ENCODE measurements around the gene TMEM80. TPM values are rescaled to one million over a fixed set of nuclear protein-coding genes. Genes with fewer than 3 reads are reported as not detected.

Gene TMEM80
- total RNA-seq, 1 donor = 9.4 TPM

GRCh38 chr11:699116-699508 is 3.5 kb downstream of the TMEM80 start:
- no peak for DNase-seq (ENCODE audit: low read depth)
- H3K4me3 ChIP-seq (ENCODE audit: low read depth, low read length) = no peak overlapping the region
- TF ChIP-seq CTCF (IDR thresholded peaks at IDR 0.05; ENCODE audit: insufficient read depth, low read length) = no peak

GRCh38 chr11:699753-700152 is 4.1 kb downstream of the TMEM80 start:
- no peak overlapping the region for H3K4me3 ChIP-seq (ENCODE audit: low read depth, low read length)
- TF ChIP-seq CTCF (IDR thresholded peaks at IDR 0.05; ENCODE audit: insufficient read depth, low read length) = no peak
- DNase-seq (ENCODE audit: low read depth) = no peak

- DNase-seq (ENCODE audit: low read depth) = no peak
- no peak for TF ChIP-seq CTCF (IDR thresholded peaks at IDR 0.05; ENCODE audit: insufficient read depth, low read length)
Measured at GRCh38 chr11:701741-702461, 6.3 kb downstream of the TMEM80 start.

GRCh38 chr11:702462-703461 is 7.1 kb downstream of the TMEM80 start:
- H3K4me3 ChIP-seq (ENCODE audit: low read depth, low read length) = no peak overlapping the region
- no peak for TF ChIP-seq CTCF (IDR thresholded peaks at IDR 0.05; ENCODE audit: insufficient read depth, low read length)
- DNase-seq (ENCODE audit: low read depth) = no peak

More at GRCh38 chr11:701741-702461, 6.3 kb downstream of the TMEM80 start:
- no peak overlapping the region for H3K4me3 ChIP-seq (ENCODE audit: low read depth, low read length)

- no peak for TF ChIP-seq CTCF (IDR thresholded peaks at IDR 0.05; ENCODE audit: insufficient read depth, low read length)
- no peak for DNase-seq (ENCODE audit: low read depth)
- H3K4me3 ChIP-seq (ENCODE audit: low read depth, low read length) = no peak overlapping the region
Measured at GRCh38 chr11:703506-703905, 7.9 kb downstream of the TMEM80 start.

- H3K4me3 ChIP-seq (ENCODE audit: low read depth, low read length) = no peak overlapping the region
- DNase-seq (ENCODE audit: low read depth) = no peak
- no peak for TF ChIP-seq CTCF (IDR thresholded peaks at IDR 0.05; ENCODE audit: insufficient read depth, low read length)
Measured at GRCh38 chr11:704228-704674, 8.6 kb downstream of the TMEM80 start.
